WERI-Rb-1 (cell line): Measurements from ENCODE around the gene GNAO1.

Source experiments
- DNase-seq: peaks from one replicate; pipeline ENCODE4 v3.0.0-alpha.2; 2020
- H3K27ac ChIP-seq: fragments of 250-450 bp; sonication (Bioruptor Pico); 2 replicates; pipeline ENCODE4 v1.5.1; 2020; ENCODE audit warnings: mild to moderate bottlenecking, moderate library complexity
- H3K27me3 ChIP-seq: fragments of 250-450 bp; sonication (Bioruptor Pico); 2 replicates; pipeline ENCODE4 v1.5.1; 2021; ENCODE audit warnings: mild to moderate bottlenecking, low read depth, moderate library complexity; ENCODE audit not compliant: insufficient read depth, severe bottlenecking
- H3K36me3 ChIP-seq: fragments of 250-450 bp; sonication (Bioruptor Pico); 2 replicates; pipeline ENCODE4 v1.5.1; 2020; ENCODE audit warnings: mild to moderate bottlenecking, moderate library complexity
- H3K4me3 ChIP-seq: 2 replicates; pipeline ENCODE4 v1.5.1; 2011; ENCODE audit warnings: low read depth, mild to moderate bottlenecking, control low read depth, low read length
- H3K9me3 ChIP-seq: fragments of 250-450 bp; sonication (Bioruptor Pico); 2 replicates; pipeline ENCODE4 v1.5.1; 2021; ENCODE audit warnings: mild to moderate bottlenecking, moderate library complexity; ENCODE audit not compliant: severe bottlenecking
- CTCF ChIP-seq: IDR thresholded peaks from 2 replicates; pipeline ENCODE4 v1.5.1; 2011; ENCODE audit warnings: low read depth, mild to moderate bottlenecking, control low read depth, inconsistent platforms, low read length

GNAO1 gene

DNA sequence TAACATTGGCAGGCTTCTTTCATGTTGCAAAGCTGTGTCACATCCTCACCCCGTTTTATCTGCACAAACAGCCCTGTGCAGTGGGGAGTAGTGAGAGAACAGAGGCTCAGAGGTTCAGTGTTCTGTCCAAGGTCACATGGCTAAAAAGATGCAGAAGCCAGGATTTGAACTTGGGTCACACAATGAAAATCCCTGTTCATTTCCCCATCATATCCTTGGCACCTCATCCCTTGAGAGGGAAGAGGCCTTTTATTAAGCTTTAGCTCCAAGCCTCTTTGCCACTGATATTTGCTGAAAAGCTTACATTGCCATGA is 127.5 kb downstream of the GNAO1 start:
- DNase-seq = no peak
- H3K27me3 ChIP-seq = no peaks in the 10 kb centered on the region
- H3K36me3 ChIP-seq = no peaks in the 10 kb centered on the region; the same call in 1 of the 2 replicates
- TF ChIP-seq CTCF = no peak
- H3K4me3 ChIP-seq = no peak overlapping the region
- H3K9me3 ChIP-seq = no peaks in the 10 kb centered on the region
- no peak overlapping the region for H3K27ac ChIP-seq

- no peak for DNase-seq
- H3K4me3 ChIP-seq = no peak overlapping the region
- no peak for TF ChIP-seq CTCF
- no peak overlapping the region for H3K27ac ChIP-seq
- no peaks in the 10 kb centered on the region for H3K9me3 ChIP-seq
- H3K36me3 ChIP-seq = no peaks in the 10 kb centered on the region; the same call in 1 of the 2 replicates
- no peaks in the 10 kb centered on the region for H3K27me3 ChIP-seq
Measured at GRCh38 chr16:56319376-56319775, 128.1 kb downstream of the GNAO1 start.

DNA sequence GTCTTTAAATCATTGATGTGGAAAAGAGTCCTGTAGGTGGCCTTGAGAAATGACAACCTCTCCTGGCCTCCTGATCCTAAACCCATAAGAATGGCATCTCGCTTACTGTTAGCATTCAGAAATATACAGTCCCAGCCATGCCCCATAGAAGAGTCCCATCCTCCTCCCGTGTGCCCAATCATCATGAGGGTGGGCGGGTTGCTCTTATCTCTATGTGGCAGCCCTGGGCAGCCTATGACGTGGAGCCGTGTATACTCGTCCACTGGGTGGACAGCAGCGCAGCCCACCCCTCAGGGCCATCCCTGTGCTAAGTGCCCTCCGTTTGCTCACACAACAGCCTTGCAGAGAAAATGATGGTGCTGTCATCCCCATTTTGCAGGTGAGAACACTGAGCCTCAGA is 128.8 kb downstream of the GNAO1 start:
- Histone ChIP-seq H3K27me3 (no peaks in the 10 kb centered on the region), H3K27ac (no peak overlapping the region), H3K4me3 (no peak overlapping the region), H3K9me3 (no peaks in the 10 kb centered on the region), H3K36me3 (no peaks in the 10 kb centered on the region; the same call in 1 of the 2 replicates)
- no peak for TF ChIP-seq CTCF
- no peak for DNase-seq

GRCh38 chr16:56320811-56321558 is 129.7 kb downstream of the GNAO1 start:
- Histone ChIP-seq H3K27me3 (no peaks in the 10 kb centered on the region), H3K4me3 (no peak overlapping the region), H3K36me3 (no peaks in the 10 kb centered on the region; the same call in 1 of the 2 replicates), H3K9me3 (no peaks in the 10 kb centered on the region), H3K27ac (no peak overlapping the region)
- no peak for TF ChIP-seq CTCF
- no peak for DNase-seq

DNA sequence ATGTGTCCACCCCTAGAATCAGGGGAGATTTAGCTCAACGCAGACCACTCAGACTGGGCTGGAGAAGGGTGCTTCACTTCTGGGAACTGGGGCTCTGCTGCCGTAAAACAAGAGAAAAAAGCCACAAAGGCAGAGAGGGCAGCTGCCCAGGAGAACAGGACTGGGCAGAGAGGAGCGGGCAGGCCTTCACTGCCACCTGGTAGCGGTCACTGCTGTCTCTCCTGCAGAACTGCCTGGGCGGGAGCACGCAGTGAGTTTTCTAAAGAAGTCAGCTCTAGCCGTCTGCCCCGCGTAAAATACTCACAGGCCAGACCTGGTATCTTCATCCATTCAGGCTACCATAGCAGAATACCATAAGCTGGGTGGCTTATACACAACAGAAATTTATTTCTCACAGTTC is 130.3 kb downstream of the GNAO1 start:
- Histone ChIP-seq H3K4me3 (no peak overlapping the region), H3K9me3 (no peaks in the 10 kb centered on the region), H3K27me3 (no peaks in the 10 kb centered on the region), H3K27ac (no peak overlapping the region), H3K36me3 (no peaks in the 10 kb centered on the region; the same call in 1 of the 2 replicates)
- DNase-seq = no peak
- TF ChIP-seq CTCF = no peak

GRCh38 chr16:56324406-56324805 is 133.1 kb downstream of the GNAO1 start:
- no peak for DNase-seq
- Histone ChIP-seq H3K9me3 (no peaks in the 10 kb centered on the region), H3K27me3 (no peaks in the 10 kb centered on the region)

More at GRCh38 chr16:56324406-56324805, 133.1 kb downstream of the GNAO1 start:
- H3K36me3 ChIP-seq = no peaks in the 10 kb centered on the region; the same call in 1 of the 2 replicates
- no peak overlapping the region for H3K4me3 ChIP-seq
- no peak overlapping the region for H3K27ac ChIP-seq
- no peak for TF ChIP-seq CTCF
